Skin epidermis (tissue), 12 donors: ENCODE data around the gene CERK.
"Not testable (repeated sequence)": the region's sequence is repeated elsewhere in the genome, so short reads cannot be mapped to it uniquely, and the experiment has no call there.

Experiments used
- H3K27ac ChIP-seq, 21 experiments: fragments of 200-600 bp; sonication (generic) in 11 of 21; one replicate each; pipeline ENCODE4 v1.5.0; 2020; ENCODE audit warnings: mild to moderate bottlenecking in 3 of 21, inconsistent platforms in 2 of 21, moderate library complexity in 2 of 21
- H3K4me3 ChIP-seq, 7 experiments: fragments of 200-600 bp; sonication (generic) in 2 of 7; one replicate each; pipeline ENCODE4 v1.5.0; 2020; ENCODE audit warnings: inconsistent platforms in 2 of 7, mild to moderate bottlenecking in 2 of 7, moderate library complexity in 1 of 7

The CERK gene

GRCh38 chr22:46736705-46737104 lies 1.3 kb downstream of the CERK start:
- peak overlapping the region; percentile 56 to 92 (median 74) for H3K4me3 ChIP-seq
- peak overlapping the region in 19 of 21 experiments; percentile 69 to 97 (median 93) for H3K27ac ChIP-seq

- Histone ChIP-seq H3K4me3 (peak overlapping the region in 6 of 7 experiments; percentile 1 to 92 (median 60)), H3K27ac (peak overlapping the region in 19 of 21 experiments; percentile 45 to 97 (median 92))
These were observed 2.1 kb downstream of the CERK start for GRCh38 chr22:46735747-46736608.

GRCh38 chr22:46734830-46735453 lies 3.1 kb downstream of the CERK start:
- Histone ChIP-seq H3K4me3 (peak overlapping the region in 2 of 7 experiments; percentile 5), H3K27ac (peak overlapping the region in 18 of 21 experiments; percentile 45 to 97 (median 91))

- peak overlapping the region in 7 of 21 experiments; percentile 70 to 96 (median 93) for H3K27ac ChIP-seq
- not testable (repeated sequence) for H3K4me3 ChIP-seq
These were observed 3.8 kb downstream of the CERK start for GRCh38 chr22:46734213-46734722.

GRCh38 chr22:46732513-46732912 lies 5.5 kb downstream of the CERK start:
- Histone ChIP-seq H3K27ac (no peak overlapping the region), H3K4me3 (no peak overlapping the region)

- H3K27ac ChIP-seq: peak overlapping the region in 5 of 21 experiments; percentile 47 to 70 (median 63)
These were observed 6.0 kb downstream of the CERK start for GRCh38 chr22:46732041-46732379.

GRCh38 chr22:46731246-46732040 lies 6.6 kb downstream of the CERK start:
- H3K27ac ChIP-seq: peak overlapping the region in 11 of 21 experiments; percentile 4 to 70 (median 54)
- H3K4me3 ChIP-seq: no peak overlapping the region

More at GRCh38 chr22:46732041-46732379, 6.0 kb downstream of the CERK start:
- H3K4me3 ChIP-seq: no peak overlapping the region

- no peak overlapping the region for H3K4me3 ChIP-seq
- H3K27ac ChIP-seq: peak overlapping the region in 10 of 21 experiments; percentile 4 to 70 (median 52)
These were observed 7.3 kb downstream of the CERK start for GRCh38 chr22:46730568-46731245.

GRCh38 chr22:46728470-46728869 lies 9.6 kb downstream of the CERK start:
- peak overlapping the region in 4 of 21 experiments; percentile 11 to 44 (median 28) for H3K27ac ChIP-seq
- H3K4me3 ChIP-seq: no peak overlapping the region

GRCh38 chr22:46727813-46728364 lies 10.2 kb downstream of the CERK start:
- H3K27ac ChIP-seq: peak overlapping the region in 2 of 21 experiments; percentile 22 to 35

GRCh38 chr22:46726986-46727317 lies 11.1 kb downstream of the CERK start:
- Histone ChIP-seq H3K4me3 (no peak overlapping the region), H3K27ac (no peak overlapping the region)

More at GRCh38 chr22:46727813-46728364, 10.2 kb downstream of the CERK start:
- no peak overlapping the region for H3K4me3 ChIP-seq

- Histone ChIP-seq H3K4me3 (no peak overlapping the region), H3K27ac (peak overlapping the region in 3 of 21 experiments; percentile 1 to 45 (median 26))
These were observed 11.7 kb downstream of the CERK start for GRCh38 chr22:46726066-46726985.

GRCh38 chr22:46725096-46725495 lies 13.0 kb downstream of the CERK start:
- H3K27ac ChIP-seq: no peak overlapping the region
- H3K4me3 ChIP-seq: no peak overlapping the region

- Histone ChIP-seq H3K4me3 (no peak overlapping the region), H3K27ac (no peak overlapping the region)
These were observed 14.2 kb downstream of the CERK start for GRCh38 chr22:46723882-46724281.

- Histone ChIP-seq H3K27ac (peak overlapping the region in 1 of 21 experiments; percentile 0), H3K4me3 (no peak overlapping the region)
These were observed 16.5 kb downstream of the CERK start for GRCh38 chr22:46721501-46722085.

GRCh38 chr22:46719921-46720320 lies 18.1 kb downstream of the CERK start:
- Histone ChIP-seq H3K4me3 (no peak overlapping the region), H3K27ac (no peak overlapping the region)

GRCh38 chr22:46714550-46714949 lies 23.5 kb downstream of the CERK start:
- H3K27ac ChIP-seq: peak overlapping the region in 3 of 21 experiments; percentile 2 to 51 (median 21)
- H3K4me3 ChIP-seq: no peak overlapping the region

- Histone ChIP-seq H3K27ac (no peak overlapping the region), H3K4me3 (no peak overlapping the region)
These were observed 25.8 kb downstream of the CERK start for GRCh38 chr22:46712288-46712687.
